ENCODE measurements around the gene SRL.
"Not testable (repeated sequence)": the region's sequence is repeated elsewhere in the genome, so short reads cannot be mapped to it uniquely, and the experiment has no call there.

SRL gene

DNA sequence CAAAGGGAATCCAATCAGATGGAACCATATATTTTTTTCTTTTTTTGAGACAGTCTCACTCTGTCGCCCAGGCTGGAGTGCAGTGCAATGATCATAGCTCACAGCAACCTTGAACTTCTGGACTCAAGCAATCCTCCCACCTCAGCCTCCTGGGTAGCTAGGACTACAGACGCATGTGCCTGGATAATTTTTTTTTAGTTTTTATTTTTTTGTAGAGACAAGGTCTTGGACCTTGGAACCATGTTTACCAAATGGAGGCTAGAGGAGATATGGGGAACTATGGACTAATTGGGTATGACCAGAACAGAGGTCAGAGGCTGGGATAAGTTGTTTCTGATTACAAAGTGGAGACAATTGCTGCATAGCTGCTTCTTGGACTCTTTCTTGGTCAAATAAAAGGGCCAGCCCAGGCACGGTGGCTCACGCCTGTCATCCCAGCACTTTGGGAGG lies 84.5 kb downstream of the SRL start:
- no peak for DNase-seq

DNA sequence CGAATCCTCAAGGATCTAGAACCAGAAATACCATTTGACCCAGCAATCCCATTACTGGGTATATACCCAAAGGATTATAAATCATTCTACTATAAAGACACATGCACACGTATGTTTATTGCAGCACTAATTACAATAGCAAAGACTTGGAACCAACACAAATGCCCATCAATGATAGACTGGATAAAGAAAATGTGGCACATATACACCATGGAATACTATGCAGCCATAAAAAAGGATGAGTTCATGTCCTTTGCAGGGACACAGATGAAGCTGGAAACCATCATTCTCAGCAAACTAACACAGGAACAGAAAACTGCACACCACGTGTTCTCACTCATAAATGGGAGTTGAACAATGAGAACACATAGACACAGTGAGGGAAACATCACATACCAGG lies 85.4 kb downstream of the SRL start:
- DNase-seq: not testable (repeated sequence)

GRCh38 chr16:4153364-4153763 lies 88.5 kb downstream of the SRL start:
- DNase-seq: not testable (repeated sequence)

- no peak for DNase-seq
Observed at GRCh38 chr16:4152267-4152666, 89.6 kb downstream of the SRL start.

DNA sequence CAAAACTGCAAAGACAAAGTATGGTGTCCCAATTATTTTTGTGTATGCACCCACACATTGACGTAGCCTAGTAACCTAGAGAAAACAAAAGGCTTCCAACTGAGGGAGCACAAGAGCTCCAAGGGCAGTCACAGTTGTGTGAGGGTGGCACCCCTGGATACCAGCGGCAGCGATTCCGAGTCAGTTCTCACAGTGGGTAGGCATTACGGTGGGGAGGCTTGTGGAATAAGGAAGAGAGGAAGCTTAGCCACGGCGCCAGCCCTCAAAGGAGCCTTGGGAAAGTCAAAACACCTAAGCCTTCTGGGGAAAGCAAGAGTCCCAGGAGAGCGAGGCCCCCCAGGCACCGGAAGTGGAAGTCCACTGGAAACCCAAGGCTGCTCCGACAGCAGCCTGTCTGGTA lies 94.6 kb downstream of the SRL start:
- DNase-seq: no peak

DNA sequence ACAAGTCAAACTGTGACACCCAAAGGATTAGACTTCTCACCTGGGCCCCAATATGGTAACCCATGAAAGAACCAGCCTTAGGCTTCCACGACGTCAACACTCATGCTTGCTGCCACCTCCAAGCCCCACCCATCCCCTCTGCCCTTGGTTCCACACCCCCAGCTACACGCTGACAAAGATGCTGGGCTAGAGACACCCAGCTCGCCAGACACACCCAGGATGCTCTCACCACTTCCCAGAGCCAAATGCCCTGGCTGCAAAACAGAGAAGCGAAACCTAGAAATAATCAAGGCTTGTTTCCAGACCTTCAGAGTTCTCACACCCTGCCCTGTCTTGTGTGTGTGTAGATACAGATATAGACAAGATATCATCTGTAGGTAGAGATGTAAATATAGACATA lies 99.6 kb downstream of the SRL start:
- DNase-seq: no peak

DNA sequence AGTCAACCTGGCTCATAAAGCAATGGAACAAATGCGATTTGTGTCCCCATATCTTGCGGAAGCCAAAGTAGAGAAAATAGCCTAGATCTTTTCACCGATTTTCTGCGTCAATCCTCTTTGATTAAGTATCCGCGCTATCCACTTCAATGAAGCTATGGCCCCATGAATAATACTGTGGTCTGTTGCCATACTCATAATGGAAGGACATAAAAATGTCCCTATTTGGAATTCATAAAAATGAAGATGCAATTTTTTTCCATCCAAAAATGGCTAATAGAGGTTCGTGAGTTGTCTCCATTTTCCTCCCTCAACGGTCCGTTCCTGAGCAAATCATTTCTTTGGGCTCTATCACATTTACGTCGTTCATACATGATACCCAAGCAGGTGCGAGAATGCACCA lies 100.3 kb downstream of the SRL start:
- no peak for DNase-seq

GRCh38 chr16:4140652-4141051 lies 101.2 kb downstream of the SRL start:
- DNase-seq: no peak

GRCh38 chr16:4139968-4140367 lies 101.9 kb downstream of the SRL start:
- no peak for DNase-seq

All from activated gamma-delta T cell treated with Interleukin-2 at 50 U/mL for 16 hours (primary cell).